ENCODE measurements around the gene PPM1F.
A peak's percentile ranks its signal among the peaks of the same experiment; 100 is the strongest.

Gene PPM1F

GRCh38 chr22:21951062-21951461 is 1.6 kb downstream of the PPM1F start:
- no peak overlapping the region for H3K4me3 ChIP-seq (ENCODE audit: low read depth in 1 of 2, low read length in 2 of 2)
- no peaks in the 10 kb centered on the region for H3K9me3 ChIP-seq (ENCODE audit: low read length)
- no peaks in the 10 kb centered on the region for H3K36me3 ChIP-seq (ENCODE audit: insufficient read depth, low read length)
- H3K27me3 ChIP-seq (ENCODE audit: control insufficient read depth in 1 of 2, insufficient read depth in 2 of 2, low read length in 2 of 2) = no peaks in the 10 kb centered on the region
- peaks cover 21% of the 10 kb centered on the region for H3K4me1 ChIP-seq (ENCODE audit: insufficient read depth, low read length)
- H3K27ac ChIP-seq (ENCODE audit: low read depth, low read length) = no peak overlapping the region
- no peak overlapping the region for H3K9ac ChIP-seq (ENCODE audit: low read length)

- Histone ChIP-seq H3K9ac (ENCODE audit: low read length) (no peak overlapping the region), H3K9me3 (ENCODE audit: low read length) (no peaks in the 10 kb centered on the region), H3K4me3 (ENCODE audit: low read depth in 1 of 2, low read length in 2 of 2) (no peak overlapping the region)
Measured at GRCh38 chr22:21949948-21950347, 2.7 kb downstream of the PPM1F start.

GRCh38 chr22:21949569-21949918 is 3.1 kb downstream of the PPM1F start:
- Histone ChIP-seq H3K9ac (ENCODE audit: low read length) (no peak overlapping the region), H3K4me1 (ENCODE audit: insufficient read depth, low read length) (peaks cover 21% of the 10 kb centered on the region), H3K27ac (ENCODE audit: low read depth, low read length) (no peak overlapping the region), H3K9me3 (ENCODE audit: low read length) (no peaks in the 10 kb centered on the region), H3K4me3 (ENCODE audit: low read depth in 1 of 2, low read length in 2 of 2) (no peak overlapping the region), H3K36me3 (ENCODE audit: insufficient read depth, low read length) (peaks cover 11% of the 10 kb centered on the region), H3K27me3 (ENCODE audit: control insufficient read depth in 1 of 2, insufficient read depth in 2 of 2, low read length in 2 of 2) (no peaks in the 10 kb centered on the region)

More at GRCh38 chr22:21949948-21950347, 2.7 kb downstream of the PPM1F start:
- H3K27ac ChIP-seq (ENCODE audit: low read depth, low read length) = no peak overlapping the region
- H3K4me1 ChIP-seq (ENCODE audit: insufficient read depth, low read length) = peaks cover 21% of the 10 kb centered on the region
- H3K36me3 ChIP-seq (ENCODE audit: insufficient read depth, low read length) = peaks cover 6% of the 10 kb centered on the region
- no peaks in the 10 kb centered on the region for H3K27me3 ChIP-seq (ENCODE audit: control insufficient read depth in 1 of 2, insufficient read depth in 2 of 2, low read length in 2 of 2)

- no peak overlapping the region for H3K4me3 ChIP-seq (ENCODE audit: low read depth in 1 of 2, low read length in 2 of 2)
- H3K27me3 ChIP-seq (ENCODE audit: control insufficient read depth in 1 of 2, insufficient read depth in 2 of 2, low read length in 2 of 2) = no peaks in the 10 kb centered on the region
- peaks cover 16% of the 10 kb centered on the region for H3K36me3 ChIP-seq (ENCODE audit: insufficient read depth, low read length)
- H3K9me3 ChIP-seq (ENCODE audit: low read length) = no peaks in the 10 kb centered on the region
- peaks cover 21% of the 10 kb centered on the region for H3K4me1 ChIP-seq (ENCODE audit: insufficient read depth, low read length)
- H3K9ac ChIP-seq (ENCODE audit: low read length) = no peak overlapping the region
- H3K27ac ChIP-seq (ENCODE audit: low read depth, low read length) = no peak overlapping the region
Measured at GRCh38 chr22:21948824-21949568, 3.7 kb downstream of the PPM1F start.

- no peaks in the 10 kb centered on the region for H3K9me3 ChIP-seq (ENCODE audit: low read length)
- no peak overlapping the region for H3K27ac ChIP-seq (ENCODE audit: low read depth, low read length)
- no peak overlapping the region for H3K9ac ChIP-seq (ENCODE audit: low read length)
- H3K4me3 ChIP-seq (ENCODE audit: low read depth in 1 of 2, low read length in 2 of 2) = no peak overlapping the region
- H3K27me3 ChIP-seq (ENCODE audit: control insufficient read depth in 1 of 2, insufficient read depth in 2 of 2, low read length in 2 of 2) = no peaks in the 10 kb centered on the region
- H3K36me3 ChIP-seq (ENCODE audit: insufficient read depth, low read length) = peaks cover 17% of the 10 kb centered on the region
- H3K4me1 ChIP-seq (ENCODE audit: insufficient read depth, low read length) = peaks cover 23% of the 10 kb centered on the region
Measured at GRCh38 chr22:21948390-21948789, 4.3 kb downstream of the PPM1F start.

GRCh38 chr22:21947040-21948014 is 5.3 kb downstream of the PPM1F start:
- Histone ChIP-seq H3K4me3 (ENCODE audit: low read depth in 1 of 2, low read length in 2 of 2) (no peak overlapping the region), H3K27me3 (ENCODE audit: control insufficient read depth in 1 of 2, insufficient read depth in 2 of 2, low read length in 2 of 2) (no peaks in the 10 kb centered on the region), H3K9me3 (ENCODE audit: low read length) (no peaks in the 10 kb centered on the region), H3K36me3 (ENCODE audit: insufficient read depth, low read length) (peaks cover 17% of the 10 kb centered on the region), H3K27ac (ENCODE audit: low read depth, low read length) (peak overlapping the region; percentile 35), H3K9ac (ENCODE audit: low read length) (no peak overlapping the region), H3K4me1 (ENCODE audit: insufficient read depth, low read length) (peaks cover 33% of the 10 kb centered on the region)

- Histone ChIP-seq H3K27ac (ENCODE audit: low read depth, low read length) (peak overlapping the region; percentile 35), H3K9me3 (ENCODE audit: low read length) (no peaks in the 10 kb centered on the region), H3K36me3 (ENCODE audit: insufficient read depth, low read length) (peaks cover 17% of the 10 kb centered on the region), H3K9ac (ENCODE audit: low read length) (no peak overlapping the region), H3K27me3 (ENCODE audit: control insufficient read depth in 1 of 2, insufficient read depth in 2 of 2, low read length in 2 of 2) (no peaks in the 10 kb centered on the region), H3K4me1 (ENCODE audit: insufficient read depth, low read length) (peaks cover 36% of the 10 kb centered on the region), H3K4me3 (ENCODE audit: low read depth in 1 of 2, low read length in 2 of 2) (no peak overlapping the region)
Measured at GRCh38 chr22:21946262-21946925, 6.3 kb downstream of the PPM1F start.

- no peak overlapping the region for H3K9ac ChIP-seq (ENCODE audit: low read length)
- peaks cover 17% of the 10 kb centered on the region for H3K36me3 ChIP-seq (ENCODE audit: insufficient read depth, low read length)
- no peaks in the 10 kb centered on the region for H3K9me3 ChIP-seq (ENCODE audit: low read length)
- H3K4me3 ChIP-seq (ENCODE audit: low read depth in 1 of 2, low read length in 2 of 2) = no peak overlapping the region
- no peak overlapping the region for H3K27ac ChIP-seq (ENCODE audit: low read depth, low read length)
- H3K4me1 ChIP-seq (ENCODE audit: insufficient read depth, low read length) = peaks cover 42% of the 10 kb centered on the region
- H3K27me3 ChIP-seq (ENCODE audit: control insufficient read depth in 1 of 2, insufficient read depth in 2 of 2, low read length in 2 of 2) = no peaks in the 10 kb centered on the region
Measured at GRCh38 chr22:21945453-21946261, 7.0 kb downstream of the PPM1F start.

- Histone ChIP-seq H3K27me3 (ENCODE audit: control insufficient read depth in 1 of 2, insufficient read depth in 2 of 2, low read length in 2 of 2) (no peaks in the 10 kb centered on the region), H3K4me1 (ENCODE audit: insufficient read depth, low read length) (peaks cover 46% of the 10 kb centered on the region), H3K27ac (ENCODE audit: low read depth, low read length) (no peak overlapping the region), H3K9ac (ENCODE audit: low read length) (no peak overlapping the region), H3K36me3 (ENCODE audit: insufficient read depth, low read length) (peaks cover 17% of the 10 kb centered on the region), H3K9me3 (ENCODE audit: low read length) (no peaks in the 10 kb centered on the region), H3K4me3 (ENCODE audit: low read depth in 1 of 2, low read length in 2 of 2) (no peak overlapping the region)
Measured at GRCh38 chr22:21944871-21945270, 7.8 kb downstream of the PPM1F start.

GRCh38 chr22:21943571-21944448 is 8.8 kb downstream of the PPM1F start:
- H3K27me3 ChIP-seq (ENCODE audit: control insufficient read depth in 1 of 2, insufficient read depth in 2 of 2, low read length in 2 of 2) = no peaks in the 10 kb centered on the region
- no peak overlapping the region for H3K9ac ChIP-seq (ENCODE audit: low read length)
- peaks cover 17% of the 10 kb centered on the region for H3K36me3 ChIP-seq (ENCODE audit: insufficient read depth, low read length)
- H3K4me3 ChIP-seq (ENCODE audit: low read depth in 1 of 2, low read length in 2 of 2) = no peak overlapping the region
- no peaks in the 10 kb centered on the region for H3K9me3 ChIP-seq (ENCODE audit: low read length)
- peaks cover 56% of the 10 kb centered on the region for H3K4me1 ChIP-seq (ENCODE audit: insufficient read depth, low read length)
- peak overlapping the region; percentile 36 for H3K27ac ChIP-seq (ENCODE audit: low read depth, low read length)
